Limb (tissue), 2 donors: ENCODE results near the gene SFMBT1.

Source experiments
- DNase-seq, 2 donors: peaks; one replicate each; pipeline ENCODE4 v3.0.0-alpha.2; 2016; ENCODE audit errors: extremely low spot score in 2 of 2

Gene SFMBT1

GRCh38 chr3:52890735-52891134 is 155.1 kb downstream of the SFMBT1 start:
- no peak for DNase-seq

- DNase-seq = no peak
Observed at GRCh38 chr3:52889901-52890300, 156.0 kb downstream of the SFMBT1 start.

- DNase-seq = no peak
Observed at GRCh38 chr3:52887166-52887565, 158.7 kb downstream of the SFMBT1 start.

GRCh38 chr3:52886049-52886730 is 159.7 kb downstream of the SFMBT1 start:
- no peak for DNase-seq

GRCh38 chr3:52882377-52882776 is 163.5 kb downstream of the SFMBT1 start:
- DNase-seq = no peak

GRCh38 chr3:52881871-52882270 is 164.0 kb downstream of the SFMBT1 start:
- no peak for DNase-seq

GRCh38 chr3:52880474-52880873 is 165.4 kb downstream of the SFMBT1 start:
- DNase-seq = no peak

GRCh38 chr3:52880047-52880446 is 165.8 kb downstream of the SFMBT1 start:
- DNase-seq = no peak

GRCh38 chr3:52879581-52879980 is 166.3 kb downstream of the SFMBT1 start:
- no peak for DNase-seq

- no peak for DNase-seq
Observed at GRCh38 chr3:52879090-52879489, 166.8 kb downstream of the SFMBT1 start.

GRCh38 chr3:52877085-52877484 is 168.8 kb downstream of the SFMBT1 start:
- no peak for DNase-seq

- DNase-seq = no peak
Observed at GRCh38 chr3:52874864-52875587, 170.8 kb downstream of the SFMBT1 start.

- DNase-seq = no peak
Observed at GRCh38 chr3:52874160-52874701, 171.6 kb downstream of the SFMBT1 start.

- no peak for DNase-seq
Observed at GRCh38 chr3:52873433-52874159, 172.3 kb downstream of the SFMBT1 start.

GRCh38 chr3:52872245-52872644 is 173.6 kb downstream of the SFMBT1 start:
- DNase-seq = no peak

- no peak for DNase-seq
Observed at GRCh38 chr3:52871761-52872160, 174.1 kb downstream of the SFMBT1 start.

GRCh38 chr3:52870471-52870870 is 175.4 kb downstream of the SFMBT1 start:
- DNase-seq = no peak

GRCh38 chr3:52866427-52866826 is 179.4 kb downstream of the SFMBT1 start:
- DNase-seq = no peak

- no peak for DNase-seq
Observed at GRCh38 chr3:52865994-52866393, 179.9 kb downstream of the SFMBT1 start.

GRCh38 chr3:52860424-52860768 is 185.5 kb downstream of the SFMBT1 start:
- no peak for DNase-seq

GRCh38 chr3:52859686-52860423 is 186.0 kb downstream of the SFMBT1 start:
- DNase-seq = no peak

- no peak for DNase-seq
Observed at GRCh38 chr3:52857864-52858263, 188.0 kb downstream of the SFMBT1 start.
